ENCODE data around the gene AKAP5. TPM values are rescaled to one million over a fixed set of nuclear protein-coding genes. Genes with fewer than 3 reads are reported as not detected.

Gene AKAP5
- total and polyA plus RNA-seq, 9 of the 15 experiments (the other 6 are each of a cell fraction or from before 2014, with no cell fraction given), result 0.06 to 0.94 (median 0.34) TPM

DNA sequence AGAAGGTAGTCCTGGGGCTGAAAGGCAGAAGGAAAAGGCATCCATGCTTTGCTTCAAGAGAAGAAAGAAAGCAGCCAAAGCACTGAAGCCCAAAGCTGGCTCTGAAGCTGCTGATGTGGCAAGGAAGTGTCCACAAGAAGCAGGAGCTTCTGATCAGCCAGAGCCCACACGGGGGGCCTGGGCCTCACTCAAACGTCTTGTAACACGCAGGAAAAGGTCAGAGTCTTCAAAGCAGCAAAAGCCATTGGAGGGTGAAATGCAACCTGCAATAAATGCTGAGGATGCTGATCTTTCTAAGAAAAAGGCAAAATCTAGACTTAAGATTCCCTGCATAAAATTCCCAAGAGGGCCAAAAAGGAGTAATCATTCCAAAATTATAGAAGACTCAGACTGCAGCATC lies 3.2 kb downstream of the AKAP5 start (continued):
- TF ChIP-seq, protein P1, sequence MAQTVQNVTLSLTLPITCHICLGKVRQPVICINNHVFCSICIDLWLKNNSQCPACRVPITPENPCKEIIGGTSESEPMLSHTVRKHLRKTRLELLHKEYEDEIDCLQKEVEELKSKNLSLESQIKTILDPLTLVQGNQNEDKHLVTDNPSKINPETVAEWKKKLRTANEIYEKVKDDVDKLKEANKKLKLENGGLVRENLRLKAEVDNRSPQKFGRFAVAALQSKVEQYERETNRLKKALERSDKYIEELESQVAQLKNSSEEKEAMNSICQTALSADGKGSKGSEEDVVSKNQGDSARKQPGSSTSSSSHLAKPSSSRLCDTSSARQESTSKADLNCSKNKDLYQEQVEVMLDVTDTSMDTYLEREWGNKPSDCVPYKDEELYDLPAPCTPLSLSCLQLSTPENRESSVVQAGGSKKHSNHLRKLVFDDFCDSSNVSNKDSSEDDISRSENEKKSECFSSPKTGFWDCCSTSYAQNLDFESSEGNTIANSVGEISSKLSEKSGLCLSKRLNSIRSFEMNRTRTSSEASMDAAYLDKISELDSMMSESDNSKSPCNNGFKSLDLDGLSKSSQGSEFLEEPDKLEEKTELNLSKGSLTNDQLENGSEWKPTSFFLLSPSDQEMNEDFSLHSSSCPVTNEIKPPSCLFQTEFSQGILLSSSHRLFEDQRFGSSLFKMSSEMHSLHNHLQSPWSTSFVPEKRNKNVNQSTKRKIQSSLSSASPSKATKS (CRISPR knock-in tag; IDR thresholded peaks at IDR 0.05), result no peak
- TF ChIP-seq CCAR2 (IDR thresholded peaks at IDR 0.05; ENCODE audit: low read depth, low read length), result no peak

DNA sequence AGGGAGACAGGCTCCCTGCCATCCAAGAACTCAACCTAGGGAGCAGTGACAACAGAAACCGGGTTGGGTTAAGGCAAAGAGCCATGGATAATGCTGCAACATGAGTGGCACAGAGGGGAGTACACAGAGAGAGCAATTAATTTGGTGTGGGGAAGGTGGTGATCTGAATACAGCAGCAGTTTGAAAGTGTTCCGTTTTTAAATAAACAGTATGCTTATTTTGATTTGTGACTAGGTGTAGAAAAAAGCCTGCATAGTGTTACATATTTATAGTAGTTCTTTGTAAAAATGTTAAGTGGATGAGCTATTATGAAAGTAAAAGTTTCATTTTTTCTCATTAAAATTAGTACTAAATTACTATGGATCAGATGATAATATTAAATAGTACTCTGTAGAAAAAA lies 8.7 kb downstream of the AKAP5 start:
- Histone ChIP-seq H3K4me1 (replicated peaks in 1 of 2; ENCODE audit: control insufficient read depth in 2 of 2, insufficient read depth in 2 of 2, low read length in 2 of 2) (no peaks in the 10 kb centered on the region), H3K79me2 (ENCODE audit: control insufficient read depth, insufficient read depth, low read length) (no peaks in the 10 kb centered on the region), H4K20me1 (replicated peaks; ENCODE audit: control insufficient read depth, insufficient read depth, low read length) (no peaks in the 10 kb centered on the region), H3K4me3 (no peak overlapping the region), H3K9ac (ENCODE audit: insufficient read depth in 1 of 2, low read depth in 2 of 2, low read length in 2 of 2) (no peak overlapping the region), H3K9me3 (replicated peaks; ENCODE audit: control insufficient read depth, insufficient read depth, low read depth, low read length) (no peaks in the 10 kb centered on the region), H3K4me2 (ENCODE audit: insufficient read depth, low read length) (no peak overlapping the region), H3K9me1 (ENCODE audit: control insufficient read depth, insufficient read depth, low read length) (no peaks in the 10 kb centered on the region), H3K27me3 (ENCODE audit: control insufficient read depth in 2 of 2, insufficient read depth in 2 of 2, low read length in 2 of 2) (no peaks in the 10 kb centered on the region), H3K27ac (ENCODE audit: extremely low read depth, low read depth, low read length) (no peak overlapping the region), H3K36me3 (ENCODE audit: control insufficient read depth, insufficient read depth, low read length) (no peaks in the 10 kb centered on the region), H2AFZ (ENCODE audit: low read depth, low read length) (no peak overlapping the region)
- CTCF ChIA-PET (ENCODE audit: low intra/inter-chr PET ratio), result no interaction called here
- intact Hi-C loops (cut with micrococcal nuclease) (no loop called here), in situ Hi-C loops (cut with MboI) (no loop called here)
- WGBS (ENCODE audit: insufficient coverage, low coverage, missing lambda C conversion rate), result 12% methylated on average over 2 of the region's 2 CpGs
- FAIRE-seq (no peak), ATAC-seq (no peak), DNase-seq (ENCODE audit: extremely low read depth in 1 of 4, low spot score in 3 of 4) (no peak)
- POLR2A ChIA-PET, result no interaction called here
- no TSS peak for BruUV-seq (replicated peaks)
- TF ChIP-seq CREB5 (CRISPR knock-in tag; IDR thresholded peaks at IDR 0.05) (no peak), PTRF (tag; IDR thresholded peaks at IDR 0.05) (no peak), COPS2 (conservative IDR thresholded peaks at IDR 0.05) (no peak), SP1 (CRISPR knock-in tag; IDR thresholded peaks at IDR 0.05) (no peak), ZNF436 (CRISPR knock-in tag; IDR thresholded peaks at IDR 0.05) (no peak)
- TF ChIP-seq, protein P2, sequence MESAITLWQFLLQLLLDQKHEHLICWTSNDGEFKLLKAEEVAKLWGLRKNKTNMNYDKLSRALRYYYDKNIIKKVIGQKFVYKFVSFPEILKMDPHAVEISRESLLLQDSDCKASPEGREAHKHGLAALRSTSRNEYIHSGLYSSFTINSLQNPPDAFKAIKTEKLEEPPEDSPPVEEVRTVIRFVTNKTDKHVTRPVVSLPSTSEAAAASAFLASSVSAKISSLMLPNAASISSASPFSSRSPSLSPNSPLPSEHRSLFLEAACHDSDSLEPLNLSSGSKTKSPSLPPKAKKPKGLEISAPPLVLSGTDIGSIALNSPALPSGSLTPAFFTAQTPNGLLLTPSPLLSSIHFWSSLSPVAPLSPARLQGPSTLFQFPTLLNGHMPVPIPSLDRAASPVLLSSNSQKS (CRISPR knock-in tag; IDR thresholded peaks at IDR 0.05), result no peak

All from K562 (cell line).